ENCODE results near the gene CEP76.

The CEP76 gene

GRCh38 chr18:12659904-12660605 lies 42.5 kb downstream of the CEP76 start:
- no peaks in the 10 kb centered on the region for H3K79me2 ChIP-seq (ENCODE audit: low read length)
- H2AFZ ChIP-seq (ENCODE audit: low read length): no peak overlapping the region
- H4K20me1 ChIP-seq (ENCODE audit: insufficient read depth, low read length): no peaks in the 10 kb centered on the region
- H3K9me3 ChIP-seq (replicated peaks; ENCODE audit: insufficient read depth, low read length): no peaks in the 10 kb centered on the region
- no peak overlapping the region for H3K9ac ChIP-seq (ENCODE audit: low read length)
- H3K4me3 ChIP-seq (ENCODE audit: low read length): no peak overlapping the region
- H3F3A ChIP-seq (ENCODE audit: insufficient read depth, low read length): peaks cover 8% of the 10 kb centered on the region; the same call in 1 of the 2 replicates
- H3K9me2 ChIP-seq (replicated peaks; ENCODE audit: insufficient read depth, low read length): no peaks in the 10 kb centered on the region
- no peak overlapping the region for H3K4me2 ChIP-seq (ENCODE audit: low read depth, low read length)
- peak; percentile 52 for DNase-seq
- H3K36me3 ChIP-seq (replicated peaks; ENCODE audit: insufficient read depth, low read length): no peaks in the 10 kb centered on the region
- H3K27me3 ChIP-seq (replicated peaks; ENCODE audit: insufficient read depth, low read length): peaks cover 11% of the 10 kb centered on the region; the same call in 1 of the 2 replicates
- TF ChIP-seq EZH2 (optimal IDR thresholded peaks at IDR 0.05; ENCODE audit: low read depth, low read length) (no peak), CTCF (IDR thresholded peaks at IDR 0.05; ENCODE audit: low read length) (peak; percentile 81), EZH2phosphoT487 (IDR thresholded peaks at IDR 0.05; ENCODE audit: low read length) (no peak)
- H3K27ac ChIP-seq (ENCODE audit: low read length): no peak overlapping the region
- H3K4me1 ChIP-seq (ENCODE audit: low read length): peaks cover 5% of the 10 kb centered on the region; the same call in 1 of the 2 replicates

- Histone ChIP-seq H3F3A (ENCODE audit: insufficient read depth, low read length) (peaks cover 8% of the 10 kb centered on the region; the same call in 1 of the 2 replicates), H3K27ac (ENCODE audit: low read length) (no peak overlapping the region), H3K4me2 (ENCODE audit: low read depth, low read length) (peak overlapping the region; percentile 84; the same call in 1 of the 2 replicates), H3K9me2 (replicated peaks; ENCODE audit: insufficient read depth, low read length) (no peaks in the 10 kb centered on the region), H3K79me2 (ENCODE audit: low read length) (no peaks in the 10 kb centered on the region), H3K36me3 (replicated peaks; ENCODE audit: insufficient read depth, low read length) (no peaks in the 10 kb centered on the region), H3K9ac (ENCODE audit: low read length) (no peak overlapping the region), H3K9me3 (replicated peaks; ENCODE audit: insufficient read depth, low read length) (no peaks in the 10 kb centered on the region), H3K27me3 (replicated peaks; ENCODE audit: insufficient read depth, low read length) (peaks cover 11% of the 10 kb centered on the region; the same call in 1 of the 2 replicates), H2AFZ (ENCODE audit: low read length) (peak overlapping the region; percentile 38), H3K4me3 (ENCODE audit: low read length) (peak overlapping the region; percentile 69), H3K4me1 (ENCODE audit: low read length) (peaks cover 5% of the 10 kb centered on the region; the same call in 1 of the 2 replicates), H4K20me1 (ENCODE audit: insufficient read depth, low read length) (no peaks in the 10 kb centered on the region)
- peak; percentile 20 for DNase-seq
- TF ChIP-seq CTCF (IDR thresholded peaks at IDR 0.05; ENCODE audit: low read length): no peak
- TF ChIP-seq EZH2 (optimal IDR thresholded peaks at IDR 0.05; ENCODE audit: low read depth, low read length): no peak
- TF ChIP-seq EZH2phosphoT487 (IDR thresholded peaks at IDR 0.05; ENCODE audit: low read length): no peak
These were observed 43.9 kb downstream of the CEP76 start for GRCh38 chr18:12658426-12659138.

- peak within 1 kb of the TSS; percentile 84 for H3K4me2 ChIP-seq (ENCODE audit: low read depth, low read length)
- H3K36me3 ChIP-seq (replicated peaks; ENCODE audit: insufficient read depth, low read length): no peaks in the 10 kb centered on the region
- TF ChIP-seq CTCF (IDR thresholded peaks at IDR 0.05; ENCODE audit: low read length): no peak
- TF ChIP-seq EZH2phosphoT487 (IDR thresholded peaks at IDR 0.05; ENCODE audit: low read length): no peak
- TF ChIP-seq EZH2 (optimal IDR thresholded peaks at IDR 0.05; ENCODE audit: low read depth, low read length): no peak
- peaks cover 5% of the 10 kb centered on the region; the same call in 1 of the 2 replicates for H3K4me1 ChIP-seq (ENCODE audit: low read length)
- peak within 1 kb of the TSS; percentile 63 for H2AFZ ChIP-seq (ENCODE audit: low read length)
- DNase-seq: peak; percentile 38
- H3K79me2 ChIP-seq (ENCODE audit: low read length): no peaks in the 10 kb centered on the region
- no peaks in the 10 kb centered on the region for H3K9me2 ChIP-seq (replicated peaks; ENCODE audit: insufficient read depth, low read length)
- H3K9me3 ChIP-seq (replicated peaks; ENCODE audit: insufficient read depth, low read length): no peaks in the 10 kb centered on the region
- H3K9ac ChIP-seq (ENCODE audit: low read length): no peak within 1 kb of the TSS
- H4K20me1 ChIP-seq (ENCODE audit: insufficient read depth, low read length): no peaks in the 10 kb centered on the region
- peaks cover 11% of the 10 kb centered on the region; the same call in 1 of the 2 replicates for H3K27me3 ChIP-seq (replicated peaks; ENCODE audit: insufficient read depth, low read length)
- H3K27ac ChIP-seq (ENCODE audit: low read length): no peak within 1 kb of the TSS
- peak within 1 kb of the TSS; percentile 69 for H3K4me3 ChIP-seq (ENCODE audit: low read length)
- peaks cover 8% of the 10 kb centered on the region; the same call in 1 of the 2 replicates for H3F3A ChIP-seq (ENCODE audit: insufficient read depth, low read length)
These were observed 44.7 kb downstream of the CEP76 start, which contains the start of gene SPIRE1 for GRCh38 chr18:12657684-12658425. TSS of gene SPIRE1 (minus strand) at chr18:12658107. CDS start at chr18:12657866, 241 bp downstream.

Measured in MM.1S (cell line).